22Rv1 (cell line): ENCODE results near the gene LYST.

Experiments
- CTCF ChIP-seq: fragments of 450-650 bp; IDR thresholded peaks from 2 replicates; pipeline ENCODE4 v1.5.1; 2017; ENCODE audit warnings: mild to moderate bottlenecking
- ZFX ChIP-seq: fragments of 450-650 bp; IDR thresholded peaks from 2 replicates; pipeline ENCODE4 v1.6.1; 2017; ENCODE audit warnings: antibody characterized with exemption, borderline replicate concordance

DNA sequence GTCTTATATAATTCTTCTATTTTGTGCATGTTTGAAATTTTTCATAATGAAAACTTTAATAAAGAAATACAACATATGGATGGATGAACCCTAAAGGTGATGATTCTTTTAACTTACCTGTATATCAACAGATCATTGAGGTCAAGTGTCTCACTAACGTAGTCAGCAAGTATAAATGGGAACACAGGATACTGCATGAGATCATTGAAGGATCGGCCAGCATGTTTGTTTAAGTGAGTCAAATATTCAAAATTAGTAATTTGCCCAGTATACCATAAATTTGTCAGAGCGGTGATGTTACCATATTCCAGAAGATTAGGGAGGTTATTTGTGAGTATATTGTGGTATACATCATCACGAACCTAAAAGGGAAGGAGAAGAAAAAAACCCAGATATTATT, 146.2 kb downstream of the LYST start:
- TF ChIP-seq CTCF = no peak
- TF ChIP-seq ZFX = no peak
